Inflammatory macrophage treated with lipopolysaccharide for 1 hour (primary cell): ENCODE data around the gene FAAH.

Source experiments
- DNase-seq, 2 donors: peaks; one replicate each; pipeline ENCODE4 v3.0.0-alpha.2; 2020 to 2022

FAAH gene

GRCh38 chr1:46401154-46401913 is 7.2 kb downstream of the FAAH start:
- DNase-seq = peak in 1 of 2 donors; percentile 41

DNA sequence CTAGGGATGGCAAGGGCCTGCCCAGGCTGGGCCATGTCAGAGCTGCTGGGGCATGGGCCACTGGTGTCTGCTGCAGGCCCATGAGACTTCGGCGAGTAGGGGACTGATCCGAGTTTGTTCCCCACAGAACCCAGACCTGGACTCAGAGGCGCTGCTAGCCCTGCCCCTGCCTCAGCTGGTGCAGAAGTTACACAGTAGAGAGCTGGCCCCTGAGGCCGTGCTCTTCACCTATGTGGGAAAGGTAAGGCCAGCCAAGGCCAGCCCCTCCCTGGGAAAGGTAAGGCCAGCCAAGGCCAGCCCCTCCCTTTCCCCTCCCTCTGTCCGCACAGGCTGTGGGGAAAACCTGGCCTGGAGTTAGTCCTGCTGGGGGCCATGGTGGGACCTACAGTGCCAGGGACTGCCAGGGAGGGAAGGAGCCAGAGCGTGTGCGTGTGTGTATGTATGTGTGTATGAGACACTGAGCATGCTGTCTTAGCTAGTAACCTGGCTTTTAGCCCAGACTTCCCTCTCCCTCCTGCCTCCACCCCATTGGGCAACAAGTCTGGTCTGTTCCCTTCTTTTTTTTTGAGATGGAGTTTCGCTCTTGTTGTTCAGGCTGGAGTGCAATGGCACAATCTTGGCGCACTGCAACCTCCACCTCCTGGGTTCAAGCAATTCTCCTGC is 8.0 kb downstream of the FAAH start:
- DNase-seq = peak; percentile 64 to 72

GRCh38 chr1:46403916-46404315 is 9.8 kb downstream of the FAAH start:
- DNase-seq = no peak

DNA sequence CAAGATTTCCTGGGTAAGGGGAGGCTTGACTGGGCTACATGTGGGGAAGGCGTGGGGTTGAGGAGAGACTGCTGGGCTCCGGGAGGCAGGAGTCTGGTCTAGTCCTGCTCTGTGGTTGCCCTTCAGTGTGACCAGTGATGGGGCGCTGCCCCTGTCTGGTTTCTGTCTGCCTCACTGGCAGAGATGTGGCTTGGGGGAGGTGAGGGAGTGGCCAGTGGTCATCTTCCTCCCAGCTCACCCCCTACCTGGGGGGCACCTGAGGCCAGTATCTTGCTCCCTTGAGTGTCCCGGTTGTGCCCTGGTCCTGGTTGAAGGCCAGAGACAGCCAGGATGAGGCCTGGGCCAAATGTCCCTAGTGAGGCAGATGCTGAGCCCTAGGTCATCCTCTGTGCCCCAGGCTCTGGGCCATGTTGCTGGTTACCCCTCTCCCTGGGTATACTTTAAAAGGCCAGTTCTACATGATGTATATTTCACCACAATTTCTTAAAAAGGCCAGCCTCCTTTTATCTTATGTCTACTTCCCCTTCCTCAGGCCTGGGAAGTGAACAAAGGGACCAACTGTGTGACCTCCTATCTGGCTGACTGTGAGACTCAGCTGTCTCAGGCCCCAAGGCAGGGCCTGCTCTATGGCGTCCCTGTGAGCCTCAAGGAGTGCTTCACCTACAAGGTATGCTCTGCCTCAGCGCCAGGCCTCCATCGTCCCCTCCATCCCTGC is 10.5 kb downstream of the FAAH start:
- peak; percentile 18 to 28 for DNase-seq

- DNase-seq = no peak
Measured at GRCh38 chr1:46405197-46405555, 11.1 kb downstream of the FAAH start.

DNA sequence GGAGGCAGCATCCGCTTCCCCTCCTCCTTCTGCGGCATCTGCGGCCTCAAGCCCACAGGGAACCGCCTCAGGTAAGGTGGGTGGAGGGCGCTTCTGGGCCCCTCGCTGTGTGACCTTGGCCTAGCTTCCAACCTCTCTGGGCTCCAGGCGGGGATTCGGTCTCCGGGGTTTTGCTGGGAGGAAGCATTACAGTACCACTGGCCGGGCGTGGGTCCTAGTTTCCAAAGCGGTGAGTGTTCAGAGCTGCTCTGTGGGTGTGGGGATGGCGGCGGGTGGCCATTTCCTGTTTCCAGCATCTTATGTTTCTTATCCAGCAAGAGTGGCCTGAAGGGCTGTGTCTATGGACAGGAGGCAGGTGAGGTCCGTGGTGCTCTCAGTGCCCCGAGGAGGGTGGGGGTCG is 11.6 kb downstream of the FAAH start:
- no peak for DNase-seq

- no peak for DNase-seq
Measured at GRCh38 chr1:46406881-46407608, 12.9 kb downstream of the FAAH start.

GRCh38 chr1:46407636-46408035 is 13.5 kb downstream of the FAAH start:
- DNase-seq = no peak

GRCh38 chr1:46408356-46409062 is 14.4 kb downstream of the FAAH start:
- DNase-seq = no peak

DNA sequence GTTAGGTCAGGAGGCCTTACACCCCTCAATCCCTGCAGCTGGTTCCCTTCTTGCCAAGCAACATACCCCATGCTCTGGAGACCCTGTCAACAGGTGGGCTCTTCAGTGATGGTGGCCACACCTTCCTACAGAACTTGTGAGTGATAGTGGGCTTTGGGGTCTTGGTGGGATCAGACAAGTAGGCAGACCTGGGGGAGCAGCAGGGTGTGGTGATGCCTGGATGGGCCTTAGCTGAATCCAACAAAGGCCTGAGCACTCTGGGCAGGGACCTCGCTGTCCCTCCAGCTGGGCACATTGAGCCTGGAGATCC is 14.9 kb downstream of the FAAH start:
- DNase-seq = no peak

- DNase-seq = no peak
Measured at GRCh38 chr1:46410156-46411009, 16.3 kb downstream of the FAAH start.

- DNase-seq = no peak
Measured at GRCh38 chr1:46411010-46411405, 16.9 kb downstream of the FAAH start.

GRCh38 chr1:46411601-46412341 is 17.7 kb downstream of the FAAH start:
- DNase-seq = no peak

- no peak for DNase-seq
Measured at GRCh38 chr1:46412893-46413595, 18.9 kb downstream of the FAAH start.

GRCh38 chr1:46413596-46413985 is 19.5 kb downstream of the FAAH start:
- DNase-seq = peak in 1 of 2 donors; percentile 19

GRCh38 chr1:46415514-46415913 is 21.4 kb downstream of the FAAH start:
- no peak for DNase-seq

GRCh38 chr1:46418976-46419375 is 24.9 kb downstream of the FAAH start:
- no peak for DNase-seq

- no peak for DNase-seq
Measured at GRCh38 chr1:46420533-46420915, 26.4 kb downstream of the FAAH start.

- no peak for DNase-seq
Measured at GRCh38 chr1:46421739-46422138, 27.6 kb downstream of the FAAH start.

DNA sequence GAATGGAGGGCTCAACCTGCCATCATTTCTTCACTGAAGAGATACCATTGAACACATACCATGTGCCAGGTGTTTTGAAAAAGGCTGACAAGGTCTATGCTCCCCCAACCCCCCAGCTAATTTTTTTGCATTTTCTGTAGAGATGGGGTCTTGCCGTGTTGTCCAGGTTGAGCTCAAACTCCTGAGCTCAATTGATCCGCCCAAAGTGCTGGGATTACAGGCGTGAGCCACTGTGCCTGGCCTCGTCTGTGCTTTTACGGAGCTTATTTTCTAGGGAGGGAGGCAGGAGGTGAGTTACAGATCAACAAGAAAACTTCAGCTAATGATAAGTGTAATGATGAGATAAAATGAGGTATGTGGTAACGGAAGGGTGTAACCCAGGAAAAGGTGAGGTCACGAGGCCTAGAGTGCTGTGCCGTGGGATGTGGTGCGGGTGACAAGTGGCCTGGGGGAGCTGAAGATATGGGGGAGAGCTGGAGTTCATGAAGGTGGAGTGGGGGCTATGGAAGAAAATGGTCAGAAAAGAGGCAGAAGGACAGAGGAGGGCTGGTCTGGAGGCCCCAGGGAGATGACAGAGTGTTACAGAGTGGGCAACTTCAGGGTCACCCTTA is 28.2 kb downstream of the FAAH start:
- DNase-seq = no peak
